AG04450 (cell line): ENCODE data around the gene PIGU. TPM values are rescaled to one million over a fixed set of nuclear protein-coding genes. Genes with fewer than 3 reads are reported as not detected.

Experiments
- CTCF ChIA-PET: fragments of 300-600, 350-600 bp; formaldehyde crosslinking; extraction: SDS; loops from one replicate; lab custom pipeline; 2022; ENCODE audit warnings: antibody characterized with exemption, inconsistent platforms; lab: Charles Lee
- POLR2A ChIA-PET: fragments of 350-600 bp; formaldehyde crosslinking; extraction: SDS; loops from one replicate; lab custom pipeline; 2021; ENCODE audit warnings: antibody characterized with exemption, inconsistent platforms; lab: Yijun Ruan, JAX
- DNase-seq: peaks from one replicate; pipeline ENCODE4 v3.0.0-alpha.2; 2011; ENCODE audit warnings: low read depth, low spot score
- H3K27ac ChIP-seq: one replicate; pipeline ENCODE4 v1.5.1; 2012; ENCODE audit warnings: low read depth, low read length, control low read depth
- H3K27me3 ChIP-seq: one replicate; pipeline ENCODE4 v1.6.0; 2012; ENCODE audit warnings: low read length; ENCODE audit not compliant: control insufficient read depth, insufficient read depth
- H3K4me3 ChIP-seq: 2 replicates; pipeline ENCODE4 v1.5.1; 2011; ENCODE audit warnings: mild to moderate bottlenecking, low read depth, low read length, control low read depth
- H3K9me3 ChIP-seq: 2 replicates; pipeline ENCODE4 v1.5.1; 2012; ENCODE audit warnings: low read length; ENCODE audit not compliant: control insufficient read depth, insufficient read depth
- polyA plus RNA-seq: library from polyadenylated mRNA; depleted of rRNA; stranded (reverse); fragments of >200 nt; gene quantifications from 2 replicates; pipeline ENCODE4 v1.2.3, GENCODE V29; 2011
- TF ChIP-seq, protein P1 (sequence below): IDR thresholded peaks from 2 replicates; pipeline ENCODE4 v1.5.1; 2011; ENCODE audit warnings: low read depth, low read length, control low read depth, inconsistent platforms

The PIGU gene
- polyA plus RNA-seq, 1 experiment, result 54.8 TPM

DNA sequence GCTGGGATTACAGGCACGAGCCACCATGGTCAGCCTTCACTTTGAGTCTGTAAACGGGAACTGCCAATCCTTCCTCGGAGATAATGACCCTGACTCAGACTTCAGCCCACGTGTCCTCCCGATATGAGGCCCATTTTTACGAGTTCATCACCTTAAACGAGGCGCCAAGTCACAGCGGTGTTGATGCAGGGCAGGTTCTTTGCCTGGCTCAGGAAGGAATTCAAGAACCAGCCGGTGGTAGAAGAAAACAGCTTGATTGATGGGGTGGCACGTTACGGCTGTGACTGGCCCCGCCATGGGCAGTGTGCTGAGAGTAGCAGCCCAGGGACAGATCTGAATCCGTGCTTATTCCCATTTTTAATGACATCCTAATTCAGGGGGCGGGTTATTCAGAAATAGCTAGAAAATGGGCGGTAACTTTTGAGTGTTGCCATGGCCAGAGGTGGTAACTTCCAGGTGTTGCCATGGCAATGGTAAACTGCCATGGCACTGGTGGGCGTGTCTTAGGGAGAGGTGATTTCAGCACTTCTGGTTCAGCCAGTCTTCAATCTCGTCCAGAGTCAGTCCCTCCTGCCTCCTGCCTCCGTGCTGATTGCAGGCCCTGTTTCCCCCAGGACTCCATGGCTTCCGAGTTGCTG, 127.5 kb downstream of the PIGU start:
- no peak for DNase-seq
- POLR2A ChIA-PET, result no interaction called here

DNA sequence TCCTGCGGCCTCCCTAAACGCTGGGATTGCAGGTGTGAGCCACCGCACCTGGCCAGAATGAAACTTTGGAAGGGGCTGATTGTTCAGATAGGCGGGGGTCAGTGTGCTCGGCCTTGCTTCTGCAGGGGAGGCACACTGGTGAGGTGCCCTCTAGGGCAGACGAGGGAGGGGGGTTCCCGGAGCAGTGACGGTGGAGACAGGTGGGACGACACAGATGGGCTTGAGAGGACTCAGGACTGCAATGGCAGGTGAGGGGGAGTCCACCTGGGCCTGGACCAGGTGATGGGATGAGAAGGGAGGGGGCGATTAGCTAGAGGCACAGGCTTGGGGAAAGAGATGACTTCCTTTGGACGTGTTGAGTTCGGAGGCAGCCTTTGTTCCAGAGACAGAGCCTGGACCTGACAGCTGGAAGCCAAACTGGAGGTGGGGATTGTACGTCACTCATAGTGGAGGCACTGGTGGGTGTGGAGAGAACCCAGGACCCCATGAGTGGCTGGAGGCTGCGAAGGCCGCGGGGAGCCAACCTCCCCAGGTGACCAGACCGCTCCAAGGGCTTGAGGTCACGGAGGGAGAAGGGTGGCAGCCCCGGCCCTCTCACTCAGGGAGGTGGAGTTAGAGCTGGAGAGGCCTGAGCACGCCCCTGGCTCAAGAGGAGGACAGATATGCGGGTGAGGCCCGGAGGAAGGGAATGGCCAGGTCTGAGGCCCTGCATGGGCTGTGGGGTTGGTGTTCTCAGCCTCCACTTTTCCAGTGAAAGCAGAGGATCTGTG, 128.9 kb downstream of the PIGU start:
- POLR2A ChIA-PET, result no interaction called here
- DNase-seq, result no peak
- TF ChIP-seq, protein P1, sequence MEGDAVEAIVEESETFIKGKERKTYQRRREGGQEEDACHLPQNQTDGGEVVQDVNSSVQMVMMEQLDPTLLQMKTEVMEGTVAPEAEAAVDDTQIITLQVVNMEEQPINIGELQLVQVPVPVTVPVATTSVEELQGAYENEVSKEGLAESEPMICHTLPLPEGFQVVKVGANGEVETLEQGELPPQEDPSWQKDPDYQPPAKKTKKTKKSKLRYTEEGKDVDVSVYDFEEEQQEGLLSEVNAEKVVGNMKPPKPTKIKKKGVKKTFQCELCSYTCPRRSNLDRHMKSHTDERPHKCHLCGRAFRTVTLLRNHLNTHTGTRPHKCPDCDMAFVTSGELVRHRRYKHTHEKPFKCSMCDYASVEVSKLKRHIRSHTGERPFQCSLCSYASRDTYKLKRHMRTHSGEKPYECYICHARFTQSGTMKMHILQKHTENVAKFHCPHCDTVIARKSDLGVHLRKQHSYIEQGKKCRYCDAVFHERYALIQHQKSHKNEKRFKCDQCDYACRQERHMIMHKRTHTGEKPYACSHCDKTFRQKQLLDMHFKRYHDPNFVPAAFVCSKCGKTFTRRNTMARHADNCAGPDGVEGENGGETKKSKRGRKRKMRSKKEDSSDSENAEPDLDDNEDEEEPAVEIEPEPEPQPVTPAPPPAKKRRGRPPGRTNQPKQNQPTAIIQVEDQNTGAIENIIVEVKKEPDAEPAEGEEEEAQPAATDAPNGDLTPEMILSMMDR, result no peak
- no peaks in the 10 kb centered on the region; the same call in 1 of the 2 replicates for H3K9me3 ChIP-seq
- no peak overlapping the region for H3K27ac ChIP-seq
- CTCF ChIA-PET, result no interaction called here
- no peaks in the 10 kb centered on the region for H3K27me3 ChIP-seq
- no peak overlapping the region for H3K4me3 ChIP-seq

More for the DNA sequence above, 127.5 kb downstream of the PIGU start:
- CTCF ChIA-PET, result no interaction called here
- TF ChIP-seq, protein P1, result no peak
- Histone ChIP-seq H3K9me3 (no peaks in the 10 kb centered on the region; the same call in 1 of the 2 replicates), H3K4me3 (no peak overlapping the region), H3K27ac (no peak overlapping the region), H3K27me3 (no peaks in the 10 kb centered on the region)

DNA sequence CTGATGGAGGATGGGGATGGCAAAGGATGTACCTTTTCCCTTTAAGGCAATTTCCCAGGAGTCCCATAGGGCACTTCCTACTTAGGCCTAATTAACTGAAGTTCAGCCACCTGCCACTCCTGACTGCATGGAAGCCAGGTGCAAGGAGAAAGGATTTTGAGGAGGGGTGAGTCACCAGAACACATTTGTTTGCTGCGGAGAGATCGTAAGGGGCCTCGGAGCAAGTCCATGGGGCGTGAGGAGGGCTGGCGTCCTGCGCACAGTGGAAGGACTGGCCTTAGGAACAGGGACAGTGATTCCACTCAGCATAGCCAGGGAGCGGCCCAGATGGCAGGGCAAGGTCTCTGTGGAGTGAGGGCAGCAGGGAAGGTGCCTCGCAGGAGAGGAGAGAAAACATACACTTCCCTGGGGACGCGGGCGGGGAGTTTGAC, 130.1 kb downstream of the PIGU start:
- no peaks in the 10 kb centered on the region; the same call in 1 of the 2 replicates for H3K9me3 ChIP-seq
- H3K4me3 ChIP-seq, result no peak overlapping the region
- no peaks in the 10 kb centered on the region for H3K27me3 ChIP-seq
- ChIA-PET CTCF (no interaction called here), POLR2A (no interaction called here)
- TF ChIP-seq, protein P1, result no peak
- no peak overlapping the region for H3K27ac ChIP-seq
- no peak for DNase-seq

DNA sequence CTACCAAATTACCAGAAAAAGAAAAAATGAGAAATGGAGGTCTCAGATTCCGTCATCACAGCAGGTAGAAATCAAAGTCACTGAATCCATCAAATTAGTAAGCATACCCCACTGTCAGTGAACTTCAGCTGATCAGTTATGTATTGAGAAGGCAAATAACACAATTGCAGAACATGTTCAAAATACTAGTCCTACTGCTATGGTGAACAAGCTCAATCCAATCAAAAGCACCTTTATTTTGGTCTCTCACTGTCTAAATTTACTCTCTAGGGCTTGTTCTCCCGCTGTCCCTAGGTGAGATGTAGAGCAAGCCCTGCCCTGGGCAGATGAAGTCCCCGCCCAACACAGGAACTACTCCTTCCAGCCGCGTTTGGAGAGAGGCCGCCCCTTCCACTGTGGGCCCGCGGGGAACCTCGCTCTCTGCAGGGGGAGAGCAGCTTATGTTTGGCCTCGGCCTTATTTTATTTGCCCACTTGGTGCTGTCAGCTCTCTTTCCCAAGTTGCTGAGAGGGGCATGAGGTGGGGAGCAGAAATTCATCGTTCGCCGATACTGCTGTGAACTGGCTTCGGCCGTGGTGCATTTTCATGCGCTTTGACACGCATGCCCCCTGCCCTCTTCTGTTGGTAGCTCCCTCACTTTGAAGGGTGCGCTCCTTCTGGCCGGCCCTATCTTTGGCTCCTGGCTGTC, 132.6 kb downstream of the PIGU start:
- DNase-seq, result no peak
- no peak overlapping the region for H3K4me3 ChIP-seq
- TF ChIP-seq, protein P1, result no peak
- CTCF ChIA-PET, result interaction anchor here (1.0 to 1.3 kb wide), 3 partner anchors 17 to 232 kb away, joined by 3 to 4 read pairs (median 3); no protein-coding TSS in a partner anchor
- POLR2A ChIA-PET, result no interaction called here
- no peaks in the 10 kb centered on the region; the same call in 1 of the 2 replicates for H3K9me3 ChIP-seq
- no peaks in the 10 kb centered on the region for H3K27me3 ChIP-seq
- H3K27ac ChIP-seq, result no peak overlapping the region
